Colonic mucosa (tissue), 4 donors: ENCODE results near the gene TLL1. TPM values are rescaled to one million over a fixed set of nuclear protein-coding genes. Genes with fewer than 3 reads are reported as not detected.

Experiments
- DNase-seq: peaks from one replicate; pipeline ENCODE4 v3.0.0-alpha.2; 2020
- H3K27ac ChIP-seq: fragments of 200-600 bp; one replicate; pipeline ENCODE4 v1.8.0; 2021
- H3K27me3 ChIP-seq: fragments of 200-600 bp; one replicate; pipeline ENCODE4 v1.8.0; 2021
- H3K36me3 ChIP-seq: fragments of 200-600 bp; one replicate; pipeline ENCODE4 v1.8.0; 2021
- H3K4me1 ChIP-seq: fragments of 200-600 bp; one replicate; pipeline ENCODE4 v1.8.0; 2021; ENCODE audit warnings: mild to moderate bottlenecking
- H3K4me3 ChIP-seq: fragments of 200-600 bp; one replicate; pipeline ENCODE4 v1.8.0; 2021
- H3K9ac ChIP-seq, 2 donors: one replicate each; pipeline ENCODE4 v1.7.0; 2013; ENCODE audit warnings: control low read depth in 2 of 2, low read depth in 2 of 2, low read length in 2 of 2
- H3K9me3 ChIP-seq: fragments of 200-600 bp; one replicate; pipeline ENCODE4 v1.8.0; 2021
- CTCF ChIP-seq: fragments of 200-600 bp; IDR thresholded peaks from one replicate; pipeline ENCODE4 v1.8.0; 2022; ENCODE audit warnings: antibody characterized with exemption, mild to moderate bottlenecking
- intact Hi-C: fragments of 100-400 bp; cut with DNase I; formaldehyde crosslinking; loops from one replicate; pipeline ENCODE4 v1.14.1; 2022
- total RNA-seq, 2 donors: library from RNA; stranded (reverse); fragmentation: NEBNext Ultra II Directional in 1 of 2; extraction: Animal tissue kit (Norgen Biotek cat#: 25700) in 1 of 2; gene quantifications; one replicate each; pipeline ENCODE4 v1.2.1, GENCODE V29; 2021
- donor health status: healthy.
- donor health status: DM: no; HTN: no; CAD: no.
- donor health status: DM: no; HTN: no; CAD: no.

The TLL1 gene
- total RNA-seq, 2 donors from 2014 or later, result 2.4 to 3.4 TPM

- Histone ChIP-seq H3K27me3 (no peaks in the 10 kb centered on the region), H3K27ac (no peak overlapping the region), H3K9me3 (no peaks in the 10 kb centered on the region), H3K4me1 (no peaks in the 10 kb centered on the region), H3K9ac (no peak overlapping the region), H3K36me3 (no peaks in the 10 kb centered on the region), H3K4me3 (no peak overlapping the region)
- no peak for DNase-seq
- no peak for TF ChIP-seq CTCF
- intact Hi-C loops, result no loop called here
These were observed 133.2 kb downstream of the TLL1 start for GRCh38 chr4:166006217-166006616.

GRCh38 chr4:166008510-166008909 is 135.5 kb downstream of the TLL1 start:
- Histone ChIP-seq H3K4me3 (no peak overlapping the region), H3K9me3 (no peaks in the 10 kb centered on the region), H3K36me3 (no peaks in the 10 kb centered on the region), H3K9ac (no peak overlapping the region), H3K27ac (no peak overlapping the region), H3K4me1 (no peaks in the 10 kb centered on the region), H3K27me3 (no peaks in the 10 kb centered on the region)
- DNase-seq, result no peak
- no peak for TF ChIP-seq CTCF
- intact Hi-C loops, result no loop called here

- Histone ChIP-seq H3K27me3 (no peaks in the 10 kb centered on the region), H3K27ac (no peak overlapping the region), H3K4me1 (no peaks in the 10 kb centered on the region), H3K9ac (no peak overlapping the region), H3K9me3 (no peaks in the 10 kb centered on the region), H3K36me3 (no peaks in the 10 kb centered on the region), H3K4me3 (no peak overlapping the region)
- intact Hi-C loops, result no loop called here
- TF ChIP-seq CTCF, result no peak
- DNase-seq, result no peak
These were observed 139.3 kb downstream of the TLL1 start for GRCh38 chr4:166012129-166013030.

- intact Hi-C loops, result no loop called here
- Histone ChIP-seq H3K4me3 (no peak overlapping the region), H3K9me3 (no peaks in the 10 kb centered on the region), H3K36me3 (no peaks in the 10 kb centered on the region), H3K4me1 (no peaks in the 10 kb centered on the region), H3K27ac (no peak overlapping the region), H3K27me3 (no peaks in the 10 kb centered on the region), H3K9ac (no peak overlapping the region)
- no peak for DNase-seq
- TF ChIP-seq CTCF, result no peak
These were observed 141.4 kb downstream of the TLL1 start for GRCh38 chr4:166014411-166014810.

GRCh38 chr4:166017804-166018203 is 144.8 kb downstream of the TLL1 start:
- Histone ChIP-seq H3K9me3 (no peaks in the 10 kb centered on the region), H3K36me3 (no peaks in the 10 kb centered on the region), H3K27ac (no peak overlapping the region), H3K4me1 (no peaks in the 10 kb centered on the region), H3K9ac (no peak overlapping the region), H3K4me3 (no peak overlapping the region), H3K27me3 (no peaks in the 10 kb centered on the region)
- DNase-seq, result no peak
- no peak for TF ChIP-seq CTCF
- intact Hi-C loops, result no loop called here
